Calu3 (cell line): Measurements from ENCODE around the gene SLC37A4. TPM values are rescaled to one million over a fixed set of nuclear protein-coding genes. Genes with fewer than 3 reads are reported as not detected.

ENCODE experiments used
- BruUV-seq: library from RNA; stranded (reverse); fragments of 400-500 nt; replicated peaks from 2 replicates; lab custom pipeline; 2021; lab: Mats Ljungman, UMichigan
- CTCF ChIA-PET: fragments of 300-600 bp; sonication (Branson Sonifier 250); formaldehyde crosslinking; loops from one replicate; lab custom pipeline; 2022; ENCODE audit warnings: antibody characterized with exemption; lab: Charles Lee
- DNase-seq: peaks from one replicate; pipeline ENCODE4 v3.0.0; 2022
- H3K27ac Mint-ChIP-seq: one replicate; pipeline ENCODE4 v1.8.0; 2022; ENCODE audit warnings: mixed read lengths; ENCODE audit not compliant: unreplicated experiment
- H3K27me3 Mint-ChIP-seq: one replicate; pipeline ENCODE4 v1.8.0; 2022; ENCODE audit warnings: mixed read lengths; ENCODE audit not compliant: unreplicated experiment
- H3K36me3 Mint-ChIP-seq: one replicate; pipeline ENCODE4 v1.8.0; 2022; ENCODE audit warnings: mild to moderate bottlenecking, moderate library complexity, mixed read lengths; ENCODE audit not compliant: insufficient read depth, unreplicated experiment
- H3K4me1 Mint-ChIP-seq: one replicate; pipeline ENCODE4 v1.8.0; 2022; ENCODE audit warnings: mild to moderate bottlenecking, low read depth, mixed read lengths; ENCODE audit not compliant: unreplicated experiment
- H3K4me3 Mint-ChIP-seq: one replicate; pipeline ENCODE4 v1.8.0; 2022; ENCODE audit warnings: mild to moderate bottlenecking, low read depth, moderate library complexity, mixed read lengths; ENCODE audit not compliant: unreplicated experiment
- H3K9me3 Mint-ChIP-seq: one replicate; pipeline ENCODE4 v1.8.0; 2022; ENCODE audit warnings: low read depth, mixed read lengths; ENCODE audit not compliant: unreplicated experiment
- intact Hi-C: fragments of 100-400 bp; cut with micrococcal nuclease; formaldehyde crosslinking; loops from one replicate; pipeline ENCODE4 v1.10.0; 2022; ENCODE audit not compliant: unreplicated experiment
- total RNA-seq: library from RNA; stranded (reverse); gene quantifications from 2 replicates; pipeline ENCODE4 v1.2.3, GENCODE V29; 2022
- TF ChIP-seq, protein P1 (sequence below): fragments of 200-600 bp; IDR thresholded peaks from one replicate; pipeline ENCODE4 v1.8.0; 2022; ENCODE audit warnings: antibody characterized with exemption; ENCODE audit not compliant: unreplicated experiment

SLC37A4 gene
- total RNA-seq, 1 experiment from 2014 or later, result 21.2 TPM

DNA sequence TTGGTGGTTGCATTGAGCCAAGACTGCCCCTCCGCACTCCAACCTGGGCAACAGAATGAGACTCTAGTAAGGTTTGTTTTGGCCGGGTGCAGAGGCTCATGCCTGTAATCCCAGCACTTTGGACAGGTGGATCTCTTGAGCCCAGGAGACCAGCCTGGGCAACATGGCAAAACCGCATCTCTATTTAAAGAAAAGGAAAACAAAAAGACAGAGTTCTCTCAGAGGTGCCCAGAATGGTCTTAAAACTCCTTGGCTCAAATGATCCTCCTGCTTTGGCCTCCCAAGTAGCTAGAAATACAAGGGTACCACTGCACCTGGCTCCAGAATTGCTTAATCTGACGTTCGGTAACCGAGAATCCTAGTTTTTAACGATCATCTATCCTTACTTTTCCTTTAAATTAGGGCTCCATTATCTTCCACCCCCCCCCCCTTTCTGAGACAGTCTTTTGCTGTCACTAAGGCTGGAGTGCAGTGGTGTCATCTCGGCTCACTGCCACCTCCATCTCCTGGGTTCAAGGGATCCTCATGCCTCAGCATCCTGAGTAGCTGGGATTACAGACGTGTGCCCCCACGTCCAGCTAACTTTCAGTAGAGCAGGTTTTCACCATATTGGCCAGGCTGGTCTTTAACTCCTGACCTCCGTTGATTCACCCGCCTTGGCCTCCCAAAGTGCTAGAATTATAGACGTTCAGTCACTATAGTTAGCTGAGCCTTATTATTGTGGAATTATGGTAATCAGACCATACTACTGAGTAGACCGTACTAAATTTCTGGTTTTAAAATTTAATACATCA, 14.3 kb downstream of the SLC37A4 start:
- no TSS peak for BruUV-seq
- Mint-ChIP-seq H3K27me3 (no peaks in the 10 kb centered on the region), H3K27ac (peak overlapping the region; percentile 56)

DNA sequence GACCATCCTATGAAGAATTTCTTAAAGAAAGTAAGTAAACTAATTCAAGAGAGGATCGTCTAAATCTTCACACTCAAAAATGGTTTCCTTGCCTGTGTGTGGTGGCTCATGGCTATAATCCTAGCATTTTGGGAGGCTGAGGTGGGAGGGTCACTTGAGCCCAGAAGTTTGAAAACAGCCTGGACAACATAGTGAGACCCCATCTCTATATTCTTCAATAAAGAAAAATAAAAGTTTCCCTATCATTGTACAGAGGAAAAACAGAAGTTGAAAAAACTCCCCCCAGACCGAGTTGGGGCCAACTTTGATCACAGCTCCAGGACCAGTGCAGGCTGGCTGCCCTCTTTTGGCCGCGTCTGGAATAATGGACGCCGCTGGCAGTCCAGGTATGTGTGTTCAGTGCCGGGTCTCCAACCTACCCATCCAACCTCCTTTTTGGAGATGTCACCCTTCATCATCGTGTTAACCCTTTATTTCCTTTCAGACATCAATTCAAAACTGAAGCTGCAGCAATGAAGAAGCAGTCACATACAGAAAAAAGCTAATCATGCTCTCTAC, 15.5 kb downstream of the SLC37A4 start:
- H3K4me3 Mint-ChIP-seq, result peak overlapping the region; percentile 28
- H3K36me3 Mint-ChIP-seq, result peaks cover 81% of the 10 kb centered on the region
- intact Hi-C loops, result no loop called here
- H3K9me3 Mint-ChIP-seq, result no peaks in the 10 kb centered on the region
- H3K4me1 Mint-ChIP-seq, result peaks cover 13% of the 10 kb centered on the region
- CTCF ChIA-PET, result interaction anchor here (0.6 kb wide), 1 partner anchor 63 kb away, joined by 3 read pairs; no protein-coding TSS in a partner anchor
- peak; percentile 13 for DNase-seq
- no peaks in the 10 kb centered on the region for H3K27me3 Mint-ChIP-seq
- TF ChIP-seq, protein P1, sequence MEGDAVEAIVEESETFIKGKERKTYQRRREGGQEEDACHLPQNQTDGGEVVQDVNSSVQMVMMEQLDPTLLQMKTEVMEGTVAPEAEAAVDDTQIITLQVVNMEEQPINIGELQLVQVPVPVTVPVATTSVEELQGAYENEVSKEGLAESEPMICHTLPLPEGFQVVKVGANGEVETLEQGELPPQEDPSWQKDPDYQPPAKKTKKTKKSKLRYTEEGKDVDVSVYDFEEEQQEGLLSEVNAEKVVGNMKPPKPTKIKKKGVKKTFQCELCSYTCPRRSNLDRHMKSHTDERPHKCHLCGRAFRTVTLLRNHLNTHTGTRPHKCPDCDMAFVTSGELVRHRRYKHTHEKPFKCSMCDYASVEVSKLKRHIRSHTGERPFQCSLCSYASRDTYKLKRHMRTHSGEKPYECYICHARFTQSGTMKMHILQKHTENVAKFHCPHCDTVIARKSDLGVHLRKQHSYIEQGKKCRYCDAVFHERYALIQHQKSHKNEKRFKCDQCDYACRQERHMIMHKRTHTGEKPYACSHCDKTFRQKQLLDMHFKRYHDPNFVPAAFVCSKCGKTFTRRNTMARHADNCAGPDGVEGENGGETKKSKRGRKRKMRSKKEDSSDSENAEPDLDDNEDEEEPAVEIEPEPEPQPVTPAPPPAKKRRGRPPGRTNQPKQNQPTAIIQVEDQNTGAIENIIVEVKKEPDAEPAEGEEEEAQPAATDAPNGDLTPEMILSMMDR, result no peak
- no TSS peak for BruUV-seq
- H3K27ac Mint-ChIP-seq, result peak overlapping the region; percentile 56

More for the DNA sequence above, 14.3 kb downstream of the SLC37A4 start:
- TF ChIP-seq, protein P1, result no peak
- Mint-ChIP-seq H3K9me3 (no peaks in the 10 kb centered on the region), H3K4me1 (peaks cover 15% of the 10 kb centered on the region), H3K36me3 (peaks cover 85% of the 10 kb centered on the region), H3K4me3 (peak overlapping the region; percentile 93)
- DNase-seq, result no peak
- intact Hi-C loops, result no loop called here
- CTCF ChIA-PET, result no interaction called here

- no peaks in the 10 kb centered on the region for H3K9me3 Mint-ChIP-seq
- H3K4me1 Mint-ChIP-seq, result peaks cover 8% of the 10 kb centered on the region
- no peak overlapping the region for H3K27ac Mint-ChIP-seq
- no TSS peak for BruUV-seq
- no peak for DNase-seq
- intact Hi-C loops, result no loop called here
- TF ChIP-seq, protein P1, result no peak
- peaks cover 73% of the 10 kb centered on the region for H3K36me3 Mint-ChIP-seq
- no peak overlapping the region for H3K4me3 Mint-ChIP-seq
- H3K27me3 Mint-ChIP-seq, result no peaks in the 10 kb centered on the region
- CTCF ChIA-PET, result interaction anchor here (0.6 kb wide), 1 partner anchor 62 kb away, joined by 3 read pairs; no protein-coding TSS in a partner anchor
Measured at GRCh38 chr11:119014209-119014924, 16.3 kb downstream of the SLC37A4 start.

DNA sequence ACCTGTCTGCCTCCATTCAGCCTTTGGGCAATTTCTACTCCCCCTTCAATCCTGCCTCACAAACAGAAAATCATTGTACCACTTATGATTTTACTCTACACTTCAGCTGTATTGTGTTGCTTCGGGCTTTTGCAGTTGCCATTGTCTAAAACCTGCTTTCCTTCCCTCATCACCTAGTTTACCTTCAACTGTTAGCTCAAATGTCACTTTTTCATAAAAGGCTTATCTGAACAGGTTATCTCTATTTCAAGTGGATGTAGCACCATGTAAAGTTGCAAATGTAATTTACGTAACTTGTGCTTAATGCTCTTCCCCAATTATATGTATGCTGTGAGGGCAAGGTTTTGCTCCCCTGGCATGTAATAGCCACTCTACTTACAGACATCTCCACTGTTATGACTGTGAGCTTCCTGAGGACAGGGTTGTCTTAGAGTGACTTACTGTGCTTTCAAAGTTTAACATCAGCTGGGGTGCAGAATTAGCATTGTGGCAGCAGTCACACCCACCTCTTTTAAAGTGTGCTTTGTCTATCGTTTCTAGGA, 18.0 kb downstream of the SLC37A4 start:
- Mint-ChIP-seq H3K4me1 (peaks cover 14% of the 10 kb centered on the region), H3K4me3 (no peak overlapping the region), H3K9me3 (no peaks in the 10 kb centered on the region), H3K27ac (peak overlapping the region; percentile 76), H3K27me3 (no peaks in the 10 kb centered on the region), H3K36me3 (peaks cover 61% of the 10 kb centered on the region)
- TF ChIP-seq, protein P1, result no peak
- intact Hi-C loops, result no loop called here
- CTCF ChIA-PET, result no interaction called here
- DNase-seq, result no peak
- BruUV-seq, result no TSS peak
